Colon (tissue), 2 donors: ENCODE data around the gene GNAT3.

ENCODE experiments used
- FAIRE-seq: peaks from 2 replicates; lab custom pipeline; 2012; peaks lifted over from hg19 to GRCh38; lab: Jason Lieb, UNC
- donor health status: control.
- donor health status: control.

GNAT3 gene

GRCh38 chr7:80463272-80463920 lies 48.5 kb downstream of the GNAT3 start:
- FAIRE-seq = no peak

- peak; percentile 36 for FAIRE-seq
Observed at GRCh38 chr7:80460857-80461256, 51.0 kb downstream of the GNAT3 start.

- no peak for FAIRE-seq
Observed at GRCh38 chr7:80459776-80460510, 51.9 kb downstream of the GNAT3 start.

GRCh38 chr7:80458822-80459725 lies 52.8 kb downstream of the GNAT3 start:
- no peak for FAIRE-seq

GRCh38 chr7:80453699-80454340 lies 58.0 kb downstream of the GNAT3 start:
- peak; percentile 43 for FAIRE-seq

GRCh38 chr7:80450621-80451308 lies 61.1 kb downstream of the GNAT3 start:
- no peak for FAIRE-seq

GRCh38 chr7:80449836-80450235 lies 62.0 kb downstream of the GNAT3 start:
- no peak for FAIRE-seq

- FAIRE-seq = no peak
Observed at GRCh38 chr7:80445351-80445750, 66.5 kb downstream of the GNAT3 start.

- FAIRE-seq = no peak
Observed at GRCh38 chr7:80444811-80445210, 67.1 kb downstream of the GNAT3 start.

GRCh38 chr7:80443325-80443724 lies 68.5 kb downstream of the GNAT3 start:
- FAIRE-seq = no peak

- no peak for FAIRE-seq
Observed at GRCh38 chr7:80440883-80441282, 71.0 kb downstream of the GNAT3 start.

GRCh38 chr7:80439894-80440821 lies 71.7 kb downstream of the GNAT3 start:
- no peak for FAIRE-seq

GRCh38 chr7:80435521-80435920 lies 76.3 kb downstream of the GNAT3 start:
- no peak for FAIRE-seq

- FAIRE-seq = no peak
Observed at GRCh38 chr7:80434047-80434446, 77.8 kb downstream of the GNAT3 start.

GRCh38 chr7:80432166-80432565 lies 79.7 kb downstream of the GNAT3 start:
- FAIRE-seq = no peak

GRCh38 chr7:80429181-80429580 lies 82.7 kb downstream of the GNAT3 start:
- no peak for FAIRE-seq

- peak; percentile 74 for FAIRE-seq
Observed at GRCh38 chr7:80428161-80429054, 83.5 kb downstream of the GNAT3 start.

GRCh38 chr7:80427218-80427617 lies 84.6 kb downstream of the GNAT3 start:
- no peak for FAIRE-seq

GRCh38 chr7:80420876-80421275 lies 91.0 kb downstream of the GNAT3 start:
- FAIRE-seq = no peak
